Endometrium (tissue), 2 donors: ENCODE measurements around the gene SV2C.

Experiments
- FAIRE-seq: peaks from 2 replicates; lab custom pipeline; 2012; peaks lifted over from hg19 to GRCh38; lab: Jason Lieb, UNC
- donor health status: control.
- donor health status: control.

SV2C gene

GRCh38 chr5:76165029-76165428 is 81.8 kb downstream of the SV2C start:
- no peak for FAIRE-seq

- no peak for FAIRE-seq
Observed at GRCh38 chr5:76165711-76166374, 82.7 kb downstream of the SV2C start.

- FAIRE-seq, result no peak
Observed at GRCh38 chr5:76166886-76167576, 83.8 kb downstream of the SV2C start.

- no peak for FAIRE-seq
Observed at GRCh38 chr5:76169146-76169905, 86.1 kb downstream of the SV2C start.

GRCh38 chr5:76174101-76174500 is 90.9 kb downstream of the SV2C start:
- no peak for FAIRE-seq

DNA sequence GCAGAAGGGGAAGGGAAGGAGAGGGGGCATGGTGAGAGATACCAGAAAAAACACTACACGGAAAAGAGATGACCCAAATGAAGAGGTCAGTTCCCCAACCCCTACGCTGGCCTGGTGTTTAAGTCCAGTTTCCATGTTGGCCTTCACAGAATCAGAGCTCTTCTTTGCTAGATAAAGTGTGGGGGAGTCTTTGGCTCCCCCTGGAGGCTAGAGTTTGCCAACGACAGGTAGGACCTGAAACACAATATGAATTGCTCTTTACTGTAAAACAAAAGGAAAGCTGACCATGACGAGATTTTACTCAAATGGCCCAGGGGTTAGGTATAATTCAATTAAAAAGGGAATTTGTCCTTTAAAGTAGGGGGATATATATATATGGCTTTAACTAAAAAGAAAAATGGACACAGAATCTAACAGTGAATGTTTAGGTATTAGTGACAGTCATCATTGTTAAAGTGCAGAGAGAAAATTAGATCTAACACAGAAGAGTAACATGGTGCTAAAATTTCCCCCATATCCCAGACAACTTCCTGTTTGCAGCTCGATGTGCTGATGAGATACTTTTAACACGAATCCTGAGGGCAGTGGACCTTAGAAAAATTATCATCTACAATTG is 92.0 kb downstream of the SV2C start:
- no peak for FAIRE-seq

- no peak for FAIRE-seq
Observed at GRCh38 chr5:76175821-76176403, 92.7 kb downstream of the SV2C start.

DNA sequence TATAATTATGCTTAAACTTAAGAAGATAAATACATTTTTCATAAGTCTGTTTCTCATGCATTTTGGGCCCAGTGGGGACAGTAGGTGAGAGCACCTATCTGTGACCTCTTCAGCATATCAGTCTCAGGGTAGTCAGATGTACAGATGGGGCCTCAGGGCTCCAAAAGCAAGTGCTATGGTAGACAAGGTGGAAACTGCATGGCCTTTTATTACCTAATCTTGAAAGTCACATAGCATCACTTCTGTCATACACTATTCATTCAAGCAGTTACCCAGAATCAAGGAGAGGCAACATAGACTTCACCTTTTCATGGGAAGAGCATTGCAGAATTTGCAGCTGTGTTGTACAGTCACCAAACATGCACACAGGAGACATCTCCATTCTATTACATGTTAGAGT is 94.8 kb downstream of the SV2C start:
- no peak for FAIRE-seq

- no peak for FAIRE-seq
Observed at GRCh38 chr5:76178913-76179312, 95.7 kb downstream of the SV2C start.

DNA sequence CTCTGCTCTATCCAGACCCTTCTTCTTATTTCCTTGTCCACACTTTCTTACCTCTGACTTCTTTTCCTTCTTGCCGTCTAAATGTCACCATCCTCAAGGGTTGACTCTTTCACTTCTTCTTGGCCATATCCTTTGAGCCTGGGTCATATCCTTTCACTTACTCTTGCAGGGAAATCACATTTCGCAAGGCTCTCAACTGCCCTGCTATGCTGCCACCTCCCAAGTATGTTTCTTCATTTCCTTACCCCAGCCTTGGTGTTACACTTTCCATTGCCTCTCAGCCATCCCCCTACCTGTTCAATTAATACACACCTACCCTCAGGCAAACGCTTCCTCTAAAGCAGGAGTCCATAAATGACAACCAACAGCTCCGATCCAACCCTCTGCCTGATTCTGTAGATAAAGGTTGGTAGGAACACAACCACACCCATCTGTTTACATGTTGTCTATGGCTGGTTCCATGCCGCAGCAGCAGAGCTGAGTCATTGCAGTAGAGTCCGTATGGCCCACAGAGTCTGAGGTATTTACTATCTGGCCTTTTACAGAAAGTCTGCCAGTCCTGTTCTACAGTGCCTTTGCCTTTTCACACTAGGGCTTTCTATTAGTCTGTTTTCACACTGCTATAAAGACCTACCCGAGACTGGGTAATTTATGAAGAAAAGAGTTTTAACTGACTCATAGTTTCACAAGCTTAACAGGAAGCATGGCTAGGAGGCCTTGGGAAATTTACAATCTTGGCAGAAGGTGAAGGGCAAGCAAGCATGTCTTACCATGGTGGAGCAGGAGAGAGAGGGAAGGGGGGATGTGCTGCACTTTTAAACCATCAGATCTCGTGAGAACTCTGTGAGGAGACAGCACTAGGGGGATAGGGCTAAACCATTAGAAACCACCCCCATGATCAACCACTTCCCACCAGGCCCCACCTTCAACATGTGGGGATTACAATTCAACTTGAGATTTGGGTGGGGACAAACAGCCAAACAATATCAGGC is 97.9 kb downstream of the SV2C start:
- FAIRE-seq, result no peak

DNA sequence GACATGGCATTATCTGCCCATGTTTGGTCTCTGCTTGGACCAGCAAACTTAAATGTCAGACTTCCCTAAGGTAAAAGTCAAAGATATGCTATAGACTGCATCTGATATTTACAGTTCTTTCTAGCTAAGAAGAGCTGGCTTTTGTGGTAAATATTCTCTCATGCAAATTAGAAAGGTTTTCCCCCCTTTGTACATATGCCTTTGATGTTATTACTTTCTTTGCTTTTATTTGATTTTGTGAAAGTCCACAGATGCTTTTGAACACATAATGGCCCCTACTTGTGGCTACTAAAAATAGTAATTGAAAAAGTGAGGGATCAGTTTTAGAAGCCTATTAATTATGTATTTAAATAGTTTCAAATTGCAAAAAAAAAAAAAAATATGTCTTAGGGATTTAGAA is 104.2 kb downstream of the SV2C start:
- no peak for FAIRE-seq

DNA sequence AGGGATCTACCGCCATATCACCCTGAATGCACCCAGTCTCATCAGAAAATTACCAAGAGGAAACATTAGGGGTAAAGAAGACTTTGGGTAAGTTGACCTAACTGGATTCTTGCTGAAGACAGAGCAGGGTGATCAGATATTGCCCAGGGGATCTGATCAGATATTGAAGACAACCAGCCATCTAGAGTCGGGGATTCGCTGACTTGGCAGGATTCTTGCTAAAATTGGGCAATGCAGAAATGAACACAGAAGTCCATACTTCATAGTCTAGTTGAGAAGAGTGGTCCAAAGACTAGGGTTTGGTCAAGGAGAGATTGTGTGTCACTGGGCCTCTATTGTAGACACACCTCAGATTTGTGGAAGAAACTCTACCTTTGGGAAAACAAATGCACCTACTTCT is 107.2 kb downstream of the SV2C start:
- no peak for FAIRE-seq

DNA sequence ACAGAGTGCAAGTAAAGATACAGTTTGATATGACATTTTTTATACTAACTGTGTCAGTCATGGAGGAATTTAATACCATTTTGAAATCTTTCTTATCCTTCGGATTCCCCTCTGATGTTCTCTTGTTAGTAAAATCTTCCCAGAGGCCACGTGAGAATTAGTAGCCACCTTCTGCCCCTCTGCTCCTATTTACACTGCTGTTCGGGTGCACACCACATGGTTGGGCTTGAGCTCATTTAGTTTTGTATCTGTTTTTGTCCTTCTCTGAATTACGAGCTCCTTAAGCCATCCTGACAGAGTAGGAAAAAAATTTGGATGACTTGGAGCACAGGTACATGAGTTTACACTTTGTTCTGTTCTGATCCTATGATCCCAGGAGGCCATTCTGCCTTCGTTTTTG is 109.7 kb downstream of the SV2C start:
- no peak for FAIRE-seq

DNA sequence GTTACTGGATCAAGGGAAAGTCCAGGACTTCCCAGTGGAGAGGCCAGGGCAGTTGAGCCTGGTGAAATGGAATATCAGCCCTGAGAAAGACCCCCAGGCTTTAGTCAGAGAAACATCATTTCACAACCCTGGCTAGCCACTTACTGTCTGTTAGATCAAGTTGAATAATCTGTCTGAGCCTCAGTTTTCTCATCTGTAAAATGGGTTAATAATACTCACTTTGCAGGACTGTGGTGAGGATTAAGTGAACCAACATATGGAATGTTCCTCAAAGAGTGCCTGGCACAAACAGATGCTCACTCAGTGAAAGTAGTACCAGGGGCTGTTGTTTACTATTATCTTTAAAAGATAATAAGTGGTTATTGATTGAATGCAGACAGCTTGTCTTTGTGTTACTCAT is 110.5 kb downstream of the SV2C start:
- FAIRE-seq, result no peak

DNA sequence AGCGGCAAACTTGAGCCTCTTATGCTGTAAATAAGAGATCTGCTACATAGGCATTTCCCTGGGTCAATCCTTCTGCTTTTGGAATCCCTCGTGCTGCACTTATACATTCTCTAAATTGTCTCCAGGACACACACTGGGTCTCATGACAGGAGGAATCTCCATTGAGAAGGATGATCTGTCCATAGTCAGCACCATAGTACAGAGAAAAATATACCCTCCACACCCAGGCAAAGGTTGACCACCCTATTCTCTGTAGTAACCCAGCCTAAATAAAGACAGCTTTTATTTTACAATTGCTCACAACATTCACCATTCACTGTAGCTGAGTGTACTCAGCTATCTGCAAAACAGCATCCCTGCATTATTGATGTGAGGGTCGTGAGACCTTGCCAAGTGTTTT is 111.2 kb downstream of the SV2C start:
- no peak for FAIRE-seq

- FAIRE-seq, result no peak
Observed at GRCh38 chr5:76196457-76196856, 113.3 kb downstream of the SV2C start.

- no peak for FAIRE-seq
Observed at GRCh38 chr5:76196886-76197489, 113.8 kb downstream of the SV2C start.

DNA sequence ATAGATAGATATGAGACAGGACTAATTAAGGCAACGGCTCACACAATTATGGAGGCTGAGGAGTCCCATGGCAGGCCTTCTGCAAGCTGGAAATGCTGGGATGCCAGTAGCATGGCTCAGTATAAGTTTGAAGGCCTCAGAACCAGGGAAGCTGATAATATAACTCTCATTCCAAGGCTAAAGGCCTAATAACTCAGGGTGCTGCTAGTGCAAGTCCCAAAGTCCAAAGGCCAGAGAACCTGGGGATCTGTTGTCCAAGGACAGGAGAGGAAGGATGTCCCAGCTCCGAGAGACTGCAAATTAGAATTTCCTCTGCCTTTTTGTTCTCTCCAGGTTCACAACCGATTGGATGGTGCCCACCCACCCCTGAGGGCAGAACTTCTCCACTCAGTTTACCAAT is 114.5 kb downstream of the SV2C start:
- FAIRE-seq, result no peak

GRCh38 chr5:76199336-76200318 is 116.4 kb downstream of the SV2C start:
- no peak for FAIRE-seq

- FAIRE-seq, result no peak
Observed at GRCh38 chr5:76202182-76202581, 119.0 kb downstream of the SV2C start.
